Keratinocyte (primary cell): Measurements from ENCODE around the gene WDR11. TPM values are rescaled to one million over a fixed set of nuclear protein-coding genes. Genes with fewer than 3 reads are reported as not detected.

Source experiments
- DNase-seq: peaks from one replicate; pipeline ENCODE4 v3.0.0-alpha.2; 2011; ENCODE audit warnings: low read depth, missing footprints, low spot score
- FAIRE-seq: peaks from 2 replicates; lab custom pipeline; 2011; peaks lifted over from hg19 to GRCh38; lab: Jason Lieb, UNC
- H2AFZ ChIP-seq: 2 replicates; pipeline ENCODE4 v1.6.0; 2012; ENCODE audit warnings: low read length, control low read depth, inconsistent platforms; ENCODE audit not compliant: control insufficient read depth
- H3K27ac ChIP-seq: 2 replicates; pipeline ENCODE4 v1.5.1; 2011; ENCODE audit warnings: low read length; ENCODE audit not compliant: control insufficient read depth, insufficient read depth
- H3K27me3 ChIP-seq: 3 replicates; pipeline ENCODE4 v1.6.0; 2011; ENCODE audit warnings: low read length; ENCODE audit not compliant: control insufficient read depth, insufficient read depth; ENCODE audit errors: extremely low read depth
- H3K36me3 ChIP-seq, 2 experiments: 2 replicates in 1 of 2; 3 replicates in 1 of 2; pipeline ENCODE4 v1.5.1; 2011; ENCODE audit warnings: low read length in 2 of 2, mild to moderate bottlenecking in 1 of 2; ENCODE audit not compliant: control insufficient read depth in 2 of 2, insufficient read depth in 2 of 2; ENCODE audit errors: extremely low read depth in 1 of 2
- H3K4me1 ChIP-seq: 3 replicates; pipeline ENCODE4 v1.5.1; 2011; ENCODE audit warnings: low read length; ENCODE audit not compliant: control insufficient read depth, insufficient read depth; ENCODE audit errors: extremely low read depth
- H3K4me2 ChIP-seq: 3 replicates; pipeline ENCODE4 v1.6.0; 2011; ENCODE audit warnings: low read depth, low read length; ENCODE audit not compliant: control insufficient read depth, insufficient read depth; ENCODE audit errors: extremely low read depth
- H3K4me3 ChIP-seq, 3 experiments: fragments of 200-600 bp in 1 of 3; sonication (generic) in 1 of 3; 2 replicates in 2 of 3; 3 replicates in 1 of 3; pipeline ENCODE4 v1.5.1; 2011 to 2016; ENCODE audit warnings: low read length in 3 of 3, mild to moderate bottlenecking in 3 of 3, control low read depth in 2 of 3, inconsistent platforms in 1 of 3, low read depth in 1 of 3, mixed read lengths in 1 of 3, mixed run types in 1 of 3, moderate library complexity in 1 of 3; ENCODE audit not compliant: control insufficient read depth in 2 of 3, insufficient read depth in 2 of 3; ENCODE audit errors: extremely low read depth in 1 of 3
- H3K79me2 ChIP-seq: 2 replicates; pipeline ENCODE4 v1.6.0; 2012; ENCODE audit warnings: low read length; ENCODE audit not compliant: control insufficient read depth, insufficient read depth
- H3K9ac ChIP-seq: 3 replicates; pipeline ENCODE4 v1.6.0; 2011; ENCODE audit warnings: low read length; ENCODE audit not compliant: control insufficient read depth, insufficient read depth; ENCODE audit errors: extremely low read depth
- H3K9me1 ChIP-seq: 3 replicates; pipeline ENCODE4 v1.6.0; 2011; ENCODE audit warnings: low read length; ENCODE audit not compliant: control insufficient read depth, insufficient read depth; ENCODE audit errors: extremely low read depth
- H3K9me3 ChIP-seq: 2 replicates; pipeline ENCODE4 v1.5.1; 2012; ENCODE audit warnings: low read depth, low read length; ENCODE audit not compliant: control insufficient read depth
- H4K20me1 ChIP-seq: 3 replicates; pipeline ENCODE4 v1.6.0; 2011; ENCODE audit warnings: low read length; ENCODE audit not compliant: control insufficient read depth, insufficient read depth; ENCODE audit errors: extremely low read depth
- EZH2 ChIP-seq: IDR thresholded peaks from one replicate; pipeline ENCODE4 v1.6.1; 2012; ENCODE audit warnings: inconsistent platforms, mild to moderate bottlenecking, low read length, moderate library complexity
- dilution Hi-C: fragments of 300-500 bp; cut with MboI; formaldehyde crosslinking; loops from one replicate; pipeline ENCODE4 v1.7.0; 2020; ENCODE audit warnings: low sequenced_read_pairs; ENCODE audit not compliant: extremely low pct_ligation_motif_present
- polyA plus RNA-seq, 5 experiments: library from polyadenylated mRNA; depleted of rRNA in 3 of 5; stranded (reverse) in 3 of 5; stranded (forward) in 1 of 5; unstranded in 1 of 5; fragments of >200 nt; gene quantifications; 1 replicate in 1 of 5; 2 replicates in 3 of 5; 3 replicates in 1 of 5; pipeline versions ENCODE4 v1.2.1 to v1.2.3, GENCODE V29; 2011 to 2012; ENCODE audit warnings: missing spikeins in 2 of 5, low read depth in 1 of 5, low replicate concordance in 1 of 5
- TF ChIP-seq, protein P1 (sequence below), 3 experiments: IDR thresholded peaks in 1 of 3; conservative IDR thresholded peaks in 1 of 3; optimal IDR thresholded peaks in 1 of 3; 2 replicates in 2 of 3; 3 replicates in 1 of 3; pipeline versions ENCODE3 to v1.5.1; 2011; ENCODE audit warnings: low read length in 3 of 3, mild to moderate bottlenecking in 3 of 3, moderate library complexity in 2 of 3, control low read depth in 1 of 3, inconsistent platforms in 1 of 3; ENCODE audit not compliant: insufficient read depth in 2 of 3; ENCODE audit errors: extremely low read depth in 1 of 3

The WDR11 gene
- polyA plus RNA-seq, 1 donor (not counting 4 experiments of a cell fraction or from before 2014, with no cell fraction given) = 79.2 TPM

DNA sequence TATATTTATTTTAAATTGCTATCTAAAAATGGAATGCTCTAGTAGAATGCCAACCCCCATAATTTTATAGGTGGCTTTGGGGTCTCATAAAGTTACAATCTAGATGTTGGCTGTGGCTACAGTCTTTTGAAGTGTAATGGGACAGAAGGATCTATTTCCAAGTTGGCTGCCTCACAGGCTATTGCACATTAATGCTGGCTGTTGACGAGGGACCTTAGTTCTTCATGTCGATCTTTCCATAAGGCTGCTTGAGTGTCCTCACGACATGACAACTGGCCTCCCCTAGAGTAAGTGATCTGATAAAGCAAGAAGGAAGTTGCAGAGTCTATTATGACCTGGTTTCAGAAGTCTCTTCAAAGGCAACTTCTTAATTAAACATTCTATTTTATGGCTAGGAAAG lies 36.3 kb downstream of the WDR11 start:
- Histone ChIP-seq H3K9me3 (no peaks in the 10 kb centered on the region), H3K4me1 (no peaks in the 10 kb centered on the region), H3K9ac (no peak overlapping the region), H3K36me3 (peaks cover 12 to 14% of the 10 kb centered on the region in 2 experiments), H3K27ac (no peak overlapping the region), H3K4me3 (no peak overlapping the region), H4K20me1 (no peaks in the 10 kb centered on the region), H3K27me3 (no peaks in the 10 kb centered on the region), H2AFZ (no peak overlapping the region), H3K79me2 (no peaks in the 10 kb centered on the region), H3K9me1 (no peaks in the 10 kb centered on the region), H3K4me2 (no peak overlapping the region)
- TF ChIP-seq, protein P1, sequence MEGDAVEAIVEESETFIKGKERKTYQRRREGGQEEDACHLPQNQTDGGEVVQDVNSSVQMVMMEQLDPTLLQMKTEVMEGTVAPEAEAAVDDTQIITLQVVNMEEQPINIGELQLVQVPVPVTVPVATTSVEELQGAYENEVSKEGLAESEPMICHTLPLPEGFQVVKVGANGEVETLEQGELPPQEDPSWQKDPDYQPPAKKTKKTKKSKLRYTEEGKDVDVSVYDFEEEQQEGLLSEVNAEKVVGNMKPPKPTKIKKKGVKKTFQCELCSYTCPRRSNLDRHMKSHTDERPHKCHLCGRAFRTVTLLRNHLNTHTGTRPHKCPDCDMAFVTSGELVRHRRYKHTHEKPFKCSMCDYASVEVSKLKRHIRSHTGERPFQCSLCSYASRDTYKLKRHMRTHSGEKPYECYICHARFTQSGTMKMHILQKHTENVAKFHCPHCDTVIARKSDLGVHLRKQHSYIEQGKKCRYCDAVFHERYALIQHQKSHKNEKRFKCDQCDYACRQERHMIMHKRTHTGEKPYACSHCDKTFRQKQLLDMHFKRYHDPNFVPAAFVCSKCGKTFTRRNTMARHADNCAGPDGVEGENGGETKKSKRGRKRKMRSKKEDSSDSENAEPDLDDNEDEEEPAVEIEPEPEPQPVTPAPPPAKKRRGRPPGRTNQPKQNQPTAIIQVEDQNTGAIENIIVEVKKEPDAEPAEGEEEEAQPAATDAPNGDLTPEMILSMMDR (optimal IDR thresholded peaks at IDR 0.05 in 1 of 3, IDR thresholded peaks at IDR 0.05 in 1 of 3, conservative IDR thresholded peaks at IDR 0.05 in 1 of 3; ENCODE audit: extremely low read depth in 1 of 3, insufficient read depth in 2 of 3, low read length in 3 of 3) = no peak
- no peak for TF ChIP-seq EZH2
- DNase-seq (no peak), FAIRE-seq (no peak)
- dilution Hi-C loops = no loop called here

DNA sequence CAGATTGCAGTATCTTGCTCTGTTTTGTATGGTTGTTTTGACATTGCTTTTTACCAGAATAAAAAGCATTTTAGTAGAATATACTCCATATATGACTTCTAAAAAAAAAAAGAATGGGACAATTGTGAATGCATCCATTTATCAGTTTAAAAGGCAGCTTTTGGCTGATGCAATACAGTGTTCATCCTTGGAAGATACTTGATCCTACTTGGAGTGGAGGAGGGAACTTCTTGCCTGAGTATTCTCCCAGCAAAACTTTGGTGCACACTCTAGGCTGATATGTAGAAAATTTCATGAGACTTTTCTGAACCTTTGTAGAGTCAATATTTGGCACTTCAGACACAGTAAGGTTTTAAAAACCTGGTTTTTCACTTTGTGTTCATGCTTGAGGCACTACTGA lies 40.2 kb downstream of the WDR11 start:
- H3K4me1 ChIP-seq = no peaks in the 10 kb centered on the region
- H3K9me1 ChIP-seq = no peaks in the 10 kb centered on the region
- H3K9ac ChIP-seq = no peak overlapping the region
- H3K4me3 ChIP-seq = no peak overlapping the region
- TF ChIP-seq EZH2 = no peak
- TF ChIP-seq, protein P1 (optimal IDR thresholded peaks at IDR 0.05 in 1 of 3, IDR thresholded peaks at IDR 0.05 in 1 of 3, conservative IDR thresholded peaks at IDR 0.05 in 1 of 3; ENCODE audit: extremely low read depth in 1 of 3, insufficient read depth in 2 of 3, low read length in 3 of 3) = no peak
- dilution Hi-C loops = no loop called here
- no peaks in the 10 kb centered on the region for H3K79me2 ChIP-seq
- DNase-seq (no peak), FAIRE-seq (no peak)
- no peak overlapping the region for H3K27ac ChIP-seq
- no peak overlapping the region for H2AFZ ChIP-seq
- H3K9me3 ChIP-seq = no peaks in the 10 kb centered on the region
- H3K4me2 ChIP-seq = no peak overlapping the region
- peaks cover 10 to 13% of the 10 kb centered on the region in 2 experiments for H3K36me3 ChIP-seq
- H4K20me1 ChIP-seq = no peaks in the 10 kb centered on the region
- no peaks in the 10 kb centered on the region for H3K27me3 ChIP-seq
